ENCODE data around the gene SLC9A8. TPM values are rescaled to one million over a fixed set of nuclear protein-coding genes. Genes with fewer than 3 reads are reported as not detected.

SLC9A8 gene
- total RNA-seq, 1 experiment from 2014 or later = 6.7 TPM

DNA sequence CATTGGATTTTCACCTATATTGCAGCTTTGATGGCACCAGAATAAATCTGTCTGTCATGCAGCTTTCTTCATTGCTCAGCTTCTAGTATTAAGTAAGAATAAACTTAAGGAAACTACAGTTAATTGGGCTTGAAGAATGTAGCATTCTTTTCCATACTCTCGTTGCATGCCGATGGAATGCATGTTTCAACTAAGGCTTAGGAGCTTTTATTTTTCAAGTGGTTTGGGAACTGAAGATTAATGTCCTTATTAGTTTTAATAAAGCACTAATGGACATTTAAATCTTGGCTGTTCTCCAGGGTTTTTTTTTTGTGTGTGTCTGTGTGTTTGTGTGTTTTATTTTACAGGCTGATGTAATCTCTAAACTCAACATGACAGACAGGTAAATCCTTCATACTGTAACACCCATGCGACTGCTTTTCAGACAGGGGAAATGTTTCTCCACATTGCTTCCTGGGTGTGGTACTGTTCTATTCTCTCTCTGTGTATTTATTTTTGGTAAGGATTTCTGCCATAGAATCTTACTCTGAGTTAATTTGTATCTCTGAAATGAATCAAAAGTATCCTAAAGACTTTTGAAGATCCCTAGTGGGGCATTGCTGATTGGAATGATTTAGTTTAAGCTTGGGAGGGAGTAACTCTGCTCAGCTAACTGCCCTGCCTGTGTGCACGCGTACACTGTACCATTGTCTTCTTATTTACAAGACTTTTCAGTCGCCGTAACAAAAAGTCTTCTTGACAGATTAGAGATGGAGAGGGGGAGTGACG, 38.0 kb downstream of the SLC9A8 start:
- BruUV-seq (replicated peaks) = no TSS peak
- no peaks in the 10 kb centered on the region for H3K27me3 ChIP-seq (ENCODE audit: insufficient read depth, low read length)

More for the DNA sequence above, 38.0 kb downstream of the SLC9A8 start:
- Histone ChIP-seq H3K4me1 (ENCODE audit: control insufficient read depth in 1 of 2, insufficient read depth in 2 of 2, low read length in 2 of 2) (peaks cover 6 to 8% of the 10 kb centered on the region in 2 experiments; a peak in 3 of 4 replicates), H3K4me3 (replicated peaks in 1 of 2; ENCODE audit: low read depth in 1 of 2, low read length in 2 of 2) (no peak overlapping the region), H3K9me3 (ENCODE audit: control insufficient read depth in 1 of 2, insufficient read depth in 1 of 2, low read depth in 1 of 2, low read length in 2 of 2) (no peaks in the 10 kb centered on the region), H3K4me2 (ENCODE audit: low read length) (no peak overlapping the region), H3K79me2 (ENCODE audit: insufficient read depth, low read length) (no peaks in the 10 kb centered on the region), H2AFZ (ENCODE audit: low read depth, low read length, poor library complexity, severe bottlenecking) (no peak overlapping the region), H3K27ac (ENCODE audit: low read depth, low read length) (no peak overlapping the region), H3K9ac (ENCODE audit: low read length) (no peak overlapping the region), H4K20me1 (ENCODE audit: insufficient read depth) (no peaks in the 10 kb centered on the region), H3K36me3 (ENCODE audit: control insufficient read depth in 1 of 2, insufficient read depth in 2 of 2, low read length in 2 of 2) (peaks cover 4 to 8% of the 10 kb centered on the region in 2 experiments; a peak in 2 of 4 replicates), H3K9me2 (ENCODE audit: insufficient read depth) (no peaks in the 10 kb centered on the region)
- TF ChIP-seq POLR2A (IDR thresholded peaks at IDR 0.05; ENCODE audit: borderline replicate concordance, extremely low read depth, insufficient read depth, insufficient read length) = no peak
- TF ChIP-seq SP1 (IDR thresholded peaks at IDR 0.05; ENCODE audit: low read depth) = no peak
- no peak for TF ChIP-seq ELF1 (IDR thresholded peaks at IDR 0.05; ENCODE audit: borderline replicate concordance, low read depth)
- TF ChIP-seq EGR1 (IDR thresholded peaks at IDR 0.05; ENCODE audit: low read depth) = no peak
- no peak for TF ChIP-seq POLR2AphosphoS5 (IDR thresholded peaks at IDR 0.05; ENCODE audit: low read depth, low read length)
- no peak for TF ChIP-seq EZH2 (IDR thresholded peaks at IDR 0.05)
- TF ChIP-seq, protein P1, sequence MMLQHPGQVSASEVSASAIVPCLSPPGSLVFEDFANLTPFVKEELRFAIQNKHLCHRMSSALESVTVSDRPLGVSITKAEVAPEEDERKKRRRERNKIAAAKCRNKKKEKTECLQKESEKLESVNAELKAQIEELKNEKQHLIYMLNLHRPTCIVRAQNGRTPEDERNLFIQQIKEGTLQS (IDR thresholded peaks at IDR 0.05) = no peak
- TF ChIP-seq ZFX (IDR thresholded peaks at IDR 0.05) = no peak
- no peak for TF ChIP-seq CEBPB (IDR thresholded peaks at IDR 0.05; ENCODE audit: low read depth)
- TF ChIP-seq TCF7L2 (IDR thresholded peaks at IDR 0.05; ENCODE audit: borderline replicate concordance, extremely low read depth, insufficient read depth, insufficient read length) = no peak
- TF ChIP-seq RAD21 (IDR thresholded peaks at IDR 0.05; ENCODE audit: low read depth) = no peak
- no peak for TF ChIP-seq YY1 (IDR thresholded peaks at IDR 0.05; ENCODE audit: extremely low read depth, insufficient replicate concordance, low read depth, low read length)
- TF ChIP-seq, protein P2, sequence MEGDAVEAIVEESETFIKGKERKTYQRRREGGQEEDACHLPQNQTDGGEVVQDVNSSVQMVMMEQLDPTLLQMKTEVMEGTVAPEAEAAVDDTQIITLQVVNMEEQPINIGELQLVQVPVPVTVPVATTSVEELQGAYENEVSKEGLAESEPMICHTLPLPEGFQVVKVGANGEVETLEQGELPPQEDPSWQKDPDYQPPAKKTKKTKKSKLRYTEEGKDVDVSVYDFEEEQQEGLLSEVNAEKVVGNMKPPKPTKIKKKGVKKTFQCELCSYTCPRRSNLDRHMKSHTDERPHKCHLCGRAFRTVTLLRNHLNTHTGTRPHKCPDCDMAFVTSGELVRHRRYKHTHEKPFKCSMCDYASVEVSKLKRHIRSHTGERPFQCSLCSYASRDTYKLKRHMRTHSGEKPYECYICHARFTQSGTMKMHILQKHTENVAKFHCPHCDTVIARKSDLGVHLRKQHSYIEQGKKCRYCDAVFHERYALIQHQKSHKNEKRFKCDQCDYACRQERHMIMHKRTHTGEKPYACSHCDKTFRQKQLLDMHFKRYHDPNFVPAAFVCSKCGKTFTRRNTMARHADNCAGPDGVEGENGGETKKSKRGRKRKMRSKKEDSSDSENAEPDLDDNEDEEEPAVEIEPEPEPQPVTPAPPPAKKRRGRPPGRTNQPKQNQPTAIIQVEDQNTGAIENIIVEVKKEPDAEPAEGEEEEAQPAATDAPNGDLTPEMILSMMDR (IDR thresholded peaks at IDR 0.05 in 2 of 3, conservative IDR thresholded peaks at IDR 0.05 in 1 of 3; ENCODE audit: borderline replicate concordance in 1 of 3, insufficient read depth in 1 of 3, low read depth in 2 of 3, low read length in 2 of 3) = no peak
- TF ChIP-seq ZNF274 (IDR thresholded peaks at IDR 0.05; ENCODE audit: low read depth, low read length) = no peak
- intact Hi-C loops (cut with micrococcal nuclease) = no loop called here
- ChIA-PET RAD21 (ENCODE audit: low non-redundant PET in 1 of 2, low total read pairs in 2 of 2, uncharacterized antibody in 2 of 2, unreplicated experiment in 2 of 2) (no interaction called here), POLR2A (no interaction called here), CTCF (interaction anchor here (5.0 kb wide), 1 partner anchor 241 kb away, joined by 43 read pairs; no protein-coding TSS in a partner anchor)
- DNase-seq (ENCODE audit: low read depth, low spot score) (no peak), ATAC-seq (no peak)
